ENCODE data around the gene FBXL3. TPM values are rescaled to one million over a fixed set of nuclear protein-coding genes. Genes with fewer than 3 reads are reported as not detected.

The FBXL3 gene
- total and polyA plus RNA-seq, 12 donors, result 12.1 to 87.4 (median 44.9) TPM

- no peaks in the 10 kb centered on the region for H3K4me1 ChIP-seq (replicated peaks in 1 of 2)
- H3K27me3 ChIP-seq, result no peaks in the 10 kb centered on the region
- H3K27ac ChIP-seq, result no peak overlapping the region
- H3K9me3 ChIP-seq (replicated peaks in 1 of 3), result no peaks in the 10 kb centered on the region
- TF ChIP-seq, protein P1, sequence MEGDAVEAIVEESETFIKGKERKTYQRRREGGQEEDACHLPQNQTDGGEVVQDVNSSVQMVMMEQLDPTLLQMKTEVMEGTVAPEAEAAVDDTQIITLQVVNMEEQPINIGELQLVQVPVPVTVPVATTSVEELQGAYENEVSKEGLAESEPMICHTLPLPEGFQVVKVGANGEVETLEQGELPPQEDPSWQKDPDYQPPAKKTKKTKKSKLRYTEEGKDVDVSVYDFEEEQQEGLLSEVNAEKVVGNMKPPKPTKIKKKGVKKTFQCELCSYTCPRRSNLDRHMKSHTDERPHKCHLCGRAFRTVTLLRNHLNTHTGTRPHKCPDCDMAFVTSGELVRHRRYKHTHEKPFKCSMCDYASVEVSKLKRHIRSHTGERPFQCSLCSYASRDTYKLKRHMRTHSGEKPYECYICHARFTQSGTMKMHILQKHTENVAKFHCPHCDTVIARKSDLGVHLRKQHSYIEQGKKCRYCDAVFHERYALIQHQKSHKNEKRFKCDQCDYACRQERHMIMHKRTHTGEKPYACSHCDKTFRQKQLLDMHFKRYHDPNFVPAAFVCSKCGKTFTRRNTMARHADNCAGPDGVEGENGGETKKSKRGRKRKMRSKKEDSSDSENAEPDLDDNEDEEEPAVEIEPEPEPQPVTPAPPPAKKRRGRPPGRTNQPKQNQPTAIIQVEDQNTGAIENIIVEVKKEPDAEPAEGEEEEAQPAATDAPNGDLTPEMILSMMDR (IDR thresholded peaks at IDR 0.05), result no peak
- no peak for TF ChIP-seq POLR2A (IDR thresholded peaks at IDR 0.05)
- peaks cover 0 to 53% of the 10 kb centered on the region in 2 donors for H3K36me3 ChIP-seq (replicated peaks in 1 of 2)
- no peak overlapping the region for H3K4me3 ChIP-seq
- intact Hi-C loops (cut with DNase I), result no loop called here
- WGBS, 4 donors, result 95 to 100% (median 98%) methylated on average over 1 of the region's 1 CpG
- no peak for DNase-seq
These were observed 35.1 kb upstream of the FBXL3 start for GRCh38 chr13:77062097-77062496.

GRCh38 chr13:77061362-77061761, 34.4 kb upstream of the FBXL3 start:
- Histone ChIP-seq H3K9me3 (replicated peaks in 1 of 3) (no peaks in the 10 kb centered on the region), H3K27ac (no peak overlapping the region), H3K4me1 (replicated peaks in 1 of 2) (no peaks in the 10 kb centered on the region), H3K36me3 (replicated peaks in 1 of 2) (peaks cover 0 to 54% of the 10 kb centered on the region in 2 donors), H3K27me3 (no peaks in the 10 kb centered on the region), H3K4me3 (no peak overlapping the region)
- TF ChIP-seq POLR2A (IDR thresholded peaks at IDR 0.05), result no peak
- TF ChIP-seq, protein P1 (IDR thresholded peaks at IDR 0.05), result no peak
- intact Hi-C loops (cut with DNase I), result no loop called here
- no peak for DNase-seq
- 74 to 81% (median 80%) methylated on average over 2 of the region's 2 CpGs for WGBS, 4 donors

DNA sequence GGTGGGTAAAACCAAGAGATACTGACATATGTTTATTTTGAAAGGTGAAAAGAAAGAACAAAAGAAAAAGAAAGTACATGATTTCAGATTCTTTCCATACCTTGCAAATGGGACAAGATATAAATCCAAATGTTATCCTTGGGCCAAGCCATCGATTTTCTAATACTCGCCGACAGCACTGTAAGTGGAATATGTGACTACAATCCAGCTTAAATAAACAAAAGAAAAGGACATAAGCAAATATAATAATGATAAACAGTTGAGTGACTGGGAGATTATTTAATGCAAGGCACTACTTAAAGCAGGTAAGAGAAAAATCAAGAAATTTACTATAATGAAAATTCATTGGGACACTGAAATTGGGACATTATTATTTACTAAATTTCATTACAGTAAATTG, 29.9 kb upstream of the FBXL3 start:
- no peak overlapping the region for H3K27ac ChIP-seq
- peaks cover 0 to 69% of the 10 kb centered on the region in 2 donors for H3K36me3 ChIP-seq (replicated peaks in 1 of 2)
- no peaks in the 10 kb centered on the region for H3K27me3 ChIP-seq
- 93 to 96% (median 95%) methylated on average over 3 of the region's 3 CpGs for WGBS, 4 donors
- no peak overlapping the region for H3K4me3 ChIP-seq
- H3K9me3 ChIP-seq (replicated peaks in 1 of 3), result no peaks in the 10 kb centered on the region
- TF ChIP-seq, protein P1 (IDR thresholded peaks at IDR 0.05), result no peak
- no peak for TF ChIP-seq POLR2A (IDR thresholded peaks at IDR 0.05)
- H3K4me1 ChIP-seq (replicated peaks in 1 of 2), result no peaks in the 10 kb centered on the region
- no peak for DNase-seq
- intact Hi-C loops (cut with DNase I), result no loop called here

DNA sequence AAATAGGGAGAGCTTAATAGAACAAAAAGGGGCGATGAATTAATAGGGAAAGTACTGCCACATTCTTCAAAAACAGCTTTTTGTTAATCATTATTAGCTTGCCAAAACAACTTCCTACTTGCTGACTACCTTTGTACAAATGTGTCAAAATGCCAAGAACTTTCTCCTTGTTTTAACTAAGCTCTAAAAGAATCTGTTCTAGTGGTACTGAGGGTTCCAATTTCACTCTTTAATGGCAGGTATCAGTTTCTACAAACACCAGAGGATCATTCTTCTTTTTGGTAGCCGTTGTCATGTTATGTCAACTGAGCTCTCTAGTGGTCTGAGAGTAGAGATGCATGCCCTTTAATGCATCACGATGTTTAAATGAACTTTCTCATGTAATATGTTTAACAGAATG, 29.4 kb upstream of the FBXL3 start:
- TF ChIP-seq, protein P1 (IDR thresholded peaks at IDR 0.05), result no peak
- TF ChIP-seq POLR2A (IDR thresholded peaks at IDR 0.05), result no peak
- 81 to 89% (median 87%) methylated on average over 3 of the region's 3 CpGs for WGBS, 4 donors
- no peak for DNase-seq
- Histone ChIP-seq H3K27ac (no peak overlapping the region), H3K9me3 (replicated peaks in 1 of 3) (no peaks in the 10 kb centered on the region), H3K4me3 (no peak overlapping the region), H3K4me1 (replicated peaks in 1 of 2) (no peaks in the 10 kb centered on the region), H3K27me3 (no peaks in the 10 kb centered on the region), H3K36me3 (replicated peaks in 1 of 2) (peaks cover 0 to 74% of the 10 kb centered on the region in 2 donors)
- intact Hi-C loops (cut with DNase I), result no loop called here

Measured in adrenal gland (tissue), 12 donors.